Measurements from ENCODE around the gene PLOD3.
"Not testable (repeated sequence)": the region's sequence is repeated elsewhere in the genome, so short reads cannot be mapped to it uniquely, and the experiment has no call there.

The PLOD3 gene

GRCh38 chr7:101211501-101211900 lies 5.9 kb downstream of the PLOD3 start:
- no peak for DNase-seq

- DNase-seq: no peak
These were observed 7.2 kb downstream of the PLOD3 start for GRCh38 chr7:101210143-101210542.

- no peak for DNase-seq
These were observed 8.6 kb downstream of the PLOD3 start for GRCh38 chr7:101208794-101209193.

- DNase-seq: no peak
These were observed 9.9 kb downstream of the PLOD3 start for GRCh38 chr7:101207459-101207858.

GRCh38 chr7:101206665-101207042 lies 10.7 kb downstream of the PLOD3 start:
- DNase-seq: no peak

GRCh38 chr7:101205901-101206664 lies 11.3 kb downstream of the PLOD3 start:
- DNase-seq: no peak

GRCh38 chr7:101203740-101204738 lies 13.3 kb downstream of the PLOD3 start:
- DNase-seq: not testable (repeated sequence)

GRCh38 chr7:101202603-101202918 lies 14.8 kb downstream of the PLOD3 start:
- no peak for DNase-seq

- no peak for DNase-seq
These were observed 15.4 kb downstream of the PLOD3 start for GRCh38 chr7:101201695-101202602.

GRCh38 chr7:101200862-101201599 lies 16.4 kb downstream of the PLOD3 start, which contains the start of gene MOGAT3:
MOGAT3 (minus strand) TSS chr7:101201036; CDS start chr7:101200854, 182 bp downstream.
- no peak for DNase-seq

GRCh38 chr7:101200504-101200861 lies 16.9 kb downstream of the PLOD3 start:
- no peak for DNase-seq

- not testable (repeated sequence) for DNase-seq
These were observed 17.9 kb downstream of the PLOD3 start for GRCh38 chr7:101199522-101199921.

- no peak for DNase-seq
These were observed 18.9 kb downstream of the PLOD3 start for GRCh38 chr7:101198476-101198875.

- no peak for DNase-seq
These were observed 19.4 kb downstream of the PLOD3 start for GRCh38 chr7:101197991-101198390.

- no peak for DNase-seq
These were observed 21.5 kb downstream of the PLOD3 start for GRCh38 chr7:101195884-101196283.

GRCh38 chr7:101189109-101189508 lies 28.3 kb downstream of the PLOD3 start:
- DNase-seq: no peak

- no peak for DNase-seq
These were observed 30.4 kb downstream of the PLOD3 start for GRCh38 chr7:101186844-101187428.

- no peak for DNase-seq
These were observed 31.2 kb downstream of the PLOD3 start for GRCh38 chr7:101186194-101186593.

GRCh38 chr7:101185258-101185839 lies 32.0 kb downstream of the PLOD3 start:
- no peak for DNase-seq

GRCh38 chr7:101180130-101180755 lies 37.1 kb downstream of the PLOD3 start, which contains the start of gene NAT16:
NAT16 (minus strand) TSS chr7:101180293; CDS start chr7:101174807, 5,486 bp downstream.
- DNase-seq: no peak

- no peak for DNase-seq
These were observed 37.7 kb downstream of the PLOD3 start for GRCh38 chr7:101179713-101180112.
